Stimulated activated memory B cell treated with anti-CD40 and anti-IgM and Interleukin-4, amounts not matched to agents 10 μg/mL and 1 μg/mL and 100 μg/mL, for 72 hours (primary cell): ENCODE data around the gene MAGEF1.

Experiments
- ATAC-seq: fragments of 150-1000 bp; cut with Tn5 transposase; 2 replicates; pipeline ENCODE4 v1.10.0; 2021
- H3K27ac Mint-ChIP-seq: one replicate; pipeline ENCODE4 v1.8.0; 2022; ENCODE audit warnings: mild to moderate bottlenecking, mixed read lengths
- H3K27me3 Mint-ChIP-seq: one replicate; pipeline ENCODE4 v1.8.0; 2022; ENCODE audit warnings: mixed read lengths
- H3K36me3 Mint-ChIP-seq: one replicate; pipeline ENCODE4 v1.8.0; 2022; ENCODE audit warnings: mixed read lengths
- H3K4me1 Mint-ChIP-seq: one replicate; pipeline ENCODE4 v1.8.0; 2022; ENCODE audit warnings: mixed read lengths
- H3K4me3 Mint-ChIP-seq: one replicate; pipeline ENCODE4 v1.8.0; 2022; ENCODE audit warnings: mild to moderate bottlenecking, moderate library complexity, mixed read lengths
- H3K9me3 Mint-ChIP-seq: one replicate; pipeline ENCODE4 v1.8.0; 2022; ENCODE audit warnings: mixed read lengths

Gene MAGEF1

GRCh38 chr3:184716622-184717398 is 4.9 kb upstream of the MAGEF1 start:
- H3K27ac Mint-ChIP-seq, result no peak overlapping the region
- ATAC-seq, result no peak
- no peaks in the 10 kb centered on the region for H3K9me3 Mint-ChIP-seq
- H3K4me3 Mint-ChIP-seq, result no peak overlapping the region
- no peaks in the 10 kb centered on the region for H3K27me3 Mint-ChIP-seq
- H3K4me1 Mint-ChIP-seq, result peaks cover 15% of the 10 kb centered on the region
- H3K36me3 Mint-ChIP-seq, result no peaks in the 10 kb centered on the region

- Mint-ChIP-seq H3K4me3 (no peak overlapping the region), H3K9me3 (no peaks in the 10 kb centered on the region), H3K4me1 (peaks cover 18% of the 10 kb centered on the region), H3K27ac (no peak overlapping the region), H3K27me3 (no peaks in the 10 kb centered on the region), H3K36me3 (no peaks in the 10 kb centered on the region)
- no peak for ATAC-seq
These were observed 4.2 kb upstream of the MAGEF1 start for GRCh38 chr3:184715943-184716621.

GRCh38 chr3:184713521-184713920 is 1.7 kb upstream of the MAGEF1 start:
- Mint-ChIP-seq H3K36me3 (no peaks in the 10 kb centered on the region), H3K4me3 (no peak overlapping the region), H3K27me3 (no peaks in the 10 kb centered on the region), H3K27ac (peak overlapping the region; percentile 83), H3K4me1 (peaks cover 29% of the 10 kb centered on the region), H3K9me3 (no peaks in the 10 kb centered on the region)
- ATAC-seq, result no peak

- H3K27me3 Mint-ChIP-seq, result no peaks in the 10 kb centered on the region
- peak overlapping the region; percentile 83 for H3K27ac Mint-ChIP-seq
These were observed 1.1 kb upstream of the MAGEF1 start for GRCh38 chr3:184713040-184713355.

GRCh38 chr3:184712248-184713039 is 580 bp upstream of the MAGEF1 start:
- peak; percentile 61 for ATAC-seq
- H3K36me3 Mint-ChIP-seq, result peaks cover 4% of the 10 kb centered on the region
- peak overlapping the region; percentile 83 for H3K27ac Mint-ChIP-seq
- H3K9me3 Mint-ChIP-seq, result no peaks in the 10 kb centered on the region
- peaks cover 29% of the 10 kb centered on the region for H3K4me1 Mint-ChIP-seq
- H3K4me3 Mint-ChIP-seq, result peak overlapping the region; percentile 87
- no peaks in the 10 kb centered on the region for H3K27me3 Mint-ChIP-seq

More at GRCh38 chr3:184713040-184713355, 1.1 kb upstream of the MAGEF1 start:
- peaks cover 29% of the 10 kb centered on the region for H3K4me1 Mint-ChIP-seq
- H3K9me3 Mint-ChIP-seq, result no peaks in the 10 kb centered on the region
- H3K36me3 Mint-ChIP-seq, result no peaks in the 10 kb centered on the region
- peak overlapping the region; percentile 87 for H3K4me3 Mint-ChIP-seq
- ATAC-seq, result no peak

GRCh38 chr3:184710870-184711492 is 883 bp downstream of the MAGEF1 start:
- Mint-ChIP-seq H3K4me1 (peaks cover 29% of the 10 kb centered on the region), H3K4me3 (peak overlapping the region; percentile 87), H3K36me3 (peaks cover 12% of the 10 kb centered on the region), H3K27me3 (no peaks in the 10 kb centered on the region), H3K9me3 (no peaks in the 10 kb centered on the region), H3K27ac (peak overlapping the region; percentile 83)
- peak; percentile 83 for ATAC-seq

- no peak overlapping the region for H3K4me3 Mint-ChIP-seq
These were observed 8.2 kb downstream of the MAGEF1 start for GRCh38 chr3:184703657-184704056.

GRCh38 chr3:184700759-184701158 is 11.1 kb downstream of the MAGEF1 start:
- Mint-ChIP-seq H3K4me3 (no peak overlapping the region), H3K9me3 (no peaks in the 10 kb centered on the region), H3K27me3 (no peaks in the 10 kb centered on the region), H3K27ac (no peak overlapping the region), H3K4me1 (no peaks in the 10 kb centered on the region), H3K36me3 (peaks cover 14% of the 10 kb centered on the region)
- ATAC-seq, result no peak

More at GRCh38 chr3:184703657-184704056, 8.2 kb downstream of the MAGEF1 start:
- ATAC-seq, result no peak
- Mint-ChIP-seq H3K4me1 (no peaks in the 10 kb centered on the region), H3K27me3 (no peaks in the 10 kb centered on the region), H3K36me3 (peaks cover 26% of the 10 kb centered on the region), H3K9me3 (no peaks in the 10 kb centered on the region), H3K27ac (no peak overlapping the region)

- H3K4me3 Mint-ChIP-seq, result no peak overlapping the region
- H3K36me3 Mint-ChIP-seq, result peaks cover 5% of the 10 kb centered on the region
- H3K27me3 Mint-ChIP-seq, result no peaks in the 10 kb centered on the region
- ATAC-seq, result no peak
- H3K4me1 Mint-ChIP-seq, result no peaks in the 10 kb centered on the region
- no peak overlapping the region for H3K27ac Mint-ChIP-seq
- no peaks in the 10 kb centered on the region for H3K9me3 Mint-ChIP-seq
These were observed 14.0 kb downstream of the MAGEF1 start for GRCh38 chr3:184697845-184698244.

GRCh38 chr3:184696697-184697096 is 15.2 kb downstream of the MAGEF1 start:
- no peaks in the 10 kb centered on the region for H3K27me3 Mint-ChIP-seq
- H3K9me3 Mint-ChIP-seq, result no peaks in the 10 kb centered on the region
- H3K4me1 Mint-ChIP-seq, result peaks cover 11% of the 10 kb centered on the region
- no peak for ATAC-seq
- H3K4me3 Mint-ChIP-seq, result no peak overlapping the region
- no peak overlapping the region for H3K27ac Mint-ChIP-seq
- no peaks in the 10 kb centered on the region for H3K36me3 Mint-ChIP-seq

- Mint-ChIP-seq H3K27me3 (no peaks in the 10 kb centered on the region), H3K9me3 (no peaks in the 10 kb centered on the region), H3K4me1 (peaks cover 29% of the 10 kb centered on the region), H3K27ac (no peak overlapping the region), H3K36me3 (no peaks in the 10 kb centered on the region), H3K4me3 (no peak overlapping the region)
- no peak for ATAC-seq
These were observed 17.1 kb downstream of the MAGEF1 start for GRCh38 chr3:184694716-184695115.

GRCh38 chr3:184694133-184694665 is 17.7 kb downstream of the MAGEF1 start:
- Mint-ChIP-seq H3K36me3 (no peaks in the 10 kb centered on the region), H3K27ac (no peak overlapping the region), H3K27me3 (no peaks in the 10 kb centered on the region), H3K4me3 (no peak overlapping the region), H3K9me3 (no peaks in the 10 kb centered on the region), H3K4me1 (peaks cover 29% of the 10 kb centered on the region)
- no peak for ATAC-seq

- no peaks in the 10 kb centered on the region for H3K9me3 Mint-ChIP-seq
- no peaks in the 10 kb centered on the region for H3K27me3 Mint-ChIP-seq
- ATAC-seq, result no peak
- no peak overlapping the region for H3K27ac Mint-ChIP-seq
- H3K4me1 Mint-ChIP-seq, result peaks cover 34% of the 10 kb centered on the region
- H3K4me3 Mint-ChIP-seq, result no peak overlapping the region
- no peaks in the 10 kb centered on the region for H3K36me3 Mint-ChIP-seq
These were observed 18.6 kb downstream of the MAGEF1 start for GRCh38 chr3:184693011-184693975.
